Hepatocyte (in vitro differentiated cells): Measurements from ENCODE around the gene ASAH2B. TPM values are rescaled to one million over a fixed set of nuclear protein-coding genes. Genes with fewer than 3 reads are reported as not detected.
"Not testable (repeated sequence)": the region's sequence is repeated elsewhere in the genome, so short reads cannot be mapped to it uniquely, and the experiment has no call there.

ENCODE experiments used
- DNase-seq: peaks from one replicate; pipeline ENCODE4 v3.0.0-alpha.2; 2016; ENCODE audit warnings: low spot score
- H2AFZ ChIP-seq: fragments of 200-600 bp; sonication (generic); 2 replicates; pipeline ENCODE4 v1.6.0; 2016; ENCODE audit warnings: antibody characterized with exemption, mild to moderate bottlenecking
- H3K27ac ChIP-seq: fragments of 200-600 bp; sonication (generic); 2 replicates; pipeline ENCODE4 v1.5.1; 2016; ENCODE audit warnings: mild to moderate bottlenecking
- H3K27me3 ChIP-seq: fragments of 200-600 bp; sonication (generic); 2 replicates; pipeline ENCODE4 v1.6.1; 2016
- H3K36me3 ChIP-seq: fragments of 200-600 bp; sonication (generic); replicated peaks from 2 replicates; pipeline ENCODE4 v1.5.1; 2016; ENCODE audit warnings: low read depth; ENCODE audit not compliant: insufficient read depth
- H3K4me1 ChIP-seq: fragments of 200-600 bp; sonication (generic); 2 replicates; pipeline ENCODE4 v1.5.1; 2016; ENCODE audit warnings: mild to moderate bottlenecking, moderate library complexity; ENCODE audit not compliant: insufficient read depth
- H3K4me2 ChIP-seq: fragments of 200-600 bp; sonication (generic); 2 replicates; pipeline ENCODE4 v1.6.0; 2016
- H3K4me3 ChIP-seq: fragments of 200-600 bp; sonication (generic); 2 replicates; pipeline ENCODE4 v1.5.1; 2016; ENCODE audit warnings: mild to moderate bottlenecking
- H3K79me2 ChIP-seq: fragments of 200-600 bp; sonication (generic); 2 replicates; pipeline ENCODE4 v1.6.0; 2017; ENCODE audit warnings: mild to moderate bottlenecking
- H3K9me2 ChIP-seq: fragments of 200-600 bp; sonication (generic); replicated peaks from 2 replicates; pipeline ENCODE4 v1.6.0; 2017; ENCODE audit warnings: mild to moderate bottlenecking; ENCODE audit not compliant: insufficient read depth
- H3K9me3 ChIP-seq: fragments of 200-600 bp; sonication (generic); 2 replicates; pipeline ENCODE4 v1.5.1; 2016; ENCODE audit warnings: low read depth, mild to moderate bottlenecking
- H4K20me1 ChIP-seq: fragments of 200-600 bp; sonication (generic); 2 replicates; pipeline ENCODE4 v1.6.0; 2016; ENCODE audit warnings: mild to moderate bottlenecking; ENCODE audit not compliant: insufficient read depth, poor library complexity, severe bottlenecking
- CTCF ChIP-seq: fragments of 200-600 bp; sonication (generic); IDR thresholded peaks from 2 replicates; pipeline ENCODE4 v1.5.1; 2016; ENCODE audit warnings: antibody characterized with exemption, mild to moderate bottlenecking; ENCODE audit not compliant: poor library complexity
- EZH2 ChIP-seq: fragments of 200-600 bp; sonication (generic); IDR thresholded peaks from 2 replicates; pipeline ENCODE4 v1.6.1; 2016; ENCODE audit warnings: antibody characterized with exemption, mild to moderate bottlenecking, borderline replicate concordance
- EZH2phosphoT487 ChIP-seq: fragments of 200-600 bp; sonication (generic); IDR thresholded peaks from one replicate; pipeline ENCODE4 v1.6.1; 2018; ENCODE audit warnings: antibody characterized with exemption, mild to moderate bottlenecking, low read depth, moderate library complexity; ENCODE audit not compliant: unreplicated experiment, severe bottlenecking
- WGBS: methylation state at CpG from one replicate; pipeline ENCODE4 v1.1.6; 2016; ENCODE audit warnings: low lambda C conversion rate; ENCODE audit errors: missing lambda C conversion rate; 5-methylcytosine and 5-hydroxymethylcytosine counted together
- polyA plus RNA-seq: library from polyadenylated mRNA; unstranded; fragments of >200 nt; fragmentation: Nextera tagmentation; extraction: Ambion mirVana; gene quantifications from 2 replicates; pipeline ENCODE4 v1.2.1, GENCODE V29; 2016
- total RNA-seq: library from RNA; depleted of rRNA; stranded (reverse); fragments of >200 nt; gene quantifications from 2 replicates; pipeline ENCODE4 v1.2.3, GENCODE V29; 2014

Gene ASAH2B
- total and polyA plus RNA-seq, 2 experiments from 2014 or later: 3.4 to 5.8 TPM

- H4K20me1 ChIP-seq, H3K9me2 ChIP-seq, H3K79me2 ChIP-seq, H2AFZ ChIP-seq, H3K27ac ChIP-seq, H3K36me3 ChIP-seq, H3K4me3 ChIP-seq, H3K4me1 ChIP-seq, H3K27me3 ChIP-seq, H3K9me3 ChIP-seq, H3K4me2 ChIP-seq, DNase-seq: not testable (repeated sequence)
- peak; percentile 12 for TF ChIP-seq CTCF
- WGBS: 84% methylated on average over 2 of the region's 2 CpGs
These were observed 35.1 kb downstream of the ASAH2B start for GRCh38 chr10:50774868-50775267.

- not testable (repeated sequence) for H3K4me3 ChIP-seq, DNase-seq, H2AFZ ChIP-seq, H3K9me3 ChIP-seq, H3K27ac ChIP-seq, H3K4me1 ChIP-seq, H4K20me1 ChIP-seq, H3K79me2 ChIP-seq, H3K4me2 ChIP-seq, H3K9me2 ChIP-seq, H3K36me3 ChIP-seq, H3K27me3 ChIP-seq
- 86% methylated on average over 1 of the region's 1 CpG for WGBS
These were observed 40.3 kb downstream of the ASAH2B start for GRCh38 chr10:50780036-50780435.

GRCh38 chr10:50782017-50782416 is 42.3 kb downstream of the ASAH2B start:
- not testable (repeated sequence) for H3K9me3 ChIP-seq, H3K27me3 ChIP-seq, H3K4me1 ChIP-seq, H3K79me2 ChIP-seq, H3K4me2 ChIP-seq, H2AFZ ChIP-seq, DNase-seq, H4K20me1 ChIP-seq, H3K9me2 ChIP-seq, H3K36me3 ChIP-seq, H3K4me3 ChIP-seq, H3K27ac ChIP-seq

- not testable (repeated sequence) for H3K4me3 ChIP-seq, H3K36me3 ChIP-seq, H3K9me2 ChIP-seq, H3K9me3 ChIP-seq, H3K4me1 ChIP-seq, H3K79me2 ChIP-seq, H3K27ac ChIP-seq, H3K4me2 ChIP-seq, DNase-seq, H2AFZ ChIP-seq, H3K27me3 ChIP-seq, H4K20me1 ChIP-seq
- WGBS: 41% methylated on average over 5 of the region's 5 CpGs
These were observed 48.2 kb downstream of the ASAH2B start for GRCh38 chr10:50787962-50788361.

- H3K4me1 ChIP-seq: no peaks in the 10 kb centered on the region
- H3K9me2 ChIP-seq: no peaks in the 10 kb centered on the region
- H3K36me3 ChIP-seq: no peaks in the 10 kb centered on the region
- no peaks in the 10 kb centered on the region for H3K27me3 ChIP-seq
- DNase-seq: peak; percentile 18
- H2AFZ ChIP-seq: no peak overlapping the region
- H4K20me1 ChIP-seq: no peaks in the 10 kb centered on the region
- peak; percentile 36 for TF ChIP-seq CTCF
- no peak for TF ChIP-seq EZH2phosphoT487
- TF ChIP-seq EZH2: no peak
- no peak overlapping the region for H3K4me2 ChIP-seq
- no peak overlapping the region for H3K4me3 ChIP-seq
- H3K79me2 ChIP-seq: no peaks in the 10 kb centered on the region
- WGBS: 81% methylated on average over 1 of the region's 1 CpG
- no peak overlapping the region for H3K27ac ChIP-seq
- no peaks in the 10 kb centered on the region for H3K9me3 ChIP-seq
These were observed 49.5 kb downstream of the ASAH2B start for GRCh38 chr10:50788951-50789945.
